ENCODE measurements around the gene PRKD1. TPM values are rescaled to one million over a fixed set of nuclear protein-coding genes. Genes with fewer than 3 reads are reported as not detected.
A peak's percentile ranks its signal among the peaks of the same experiment; 100 is the strongest.

Gene PRKD1
- total RNA-seq, 3 donors from 2014 or later: 0.93 to 10.2 (median 3.1) TPM

- intact Hi-C loops (cut with DNase I, micrococcal nuclease): no loop called here
- ATAC-seq: no peak
- no peaks in the 10 kb centered on the region for H3K36me3 ChIP-seq (ENCODE audit: low read depth)
- H3K9me3 ChIP-seq: no peaks in the 10 kb centered on the region
- no peak for TF ChIP-seq CTCF (IDR thresholded peaks at IDR 0.05)
- no peaks in the 10 kb centered on the region for H3K4me1 ChIP-seq (ENCODE audit: low read depth)
- no peak for DNase-seq
- H3K4me3 ChIP-seq: no peak overlapping the region
These were observed 324.0 kb downstream of the PRKD1 start for GRCh38 chr14:29603696-29604095.

GRCh38 chr14:29601616-29602015, 326.0 kb downstream of the PRKD1 start:
- no peak for TF ChIP-seq CTCF (IDR thresholded peaks at IDR 0.05)
- ATAC-seq: no peak
- Histone ChIP-seq H3K4me3 (no peak overlapping the region), H3K36me3 (ENCODE audit: low read depth) (no peaks in the 10 kb centered on the region), H3K4me1 (ENCODE audit: low read depth) (no peaks in the 10 kb centered on the region), H3K9me3 (no peaks in the 10 kb centered on the region)
- no peak for DNase-seq
- intact Hi-C loops (cut with DNase I, micrococcal nuclease): no loop called here

GRCh38 chr14:29587761-29588470, 339.7 kb downstream of the PRKD1 start:
- no peaks in the 10 kb centered on the region for H3K9me3 ChIP-seq
- no peaks in the 10 kb centered on the region for H3K36me3 ChIP-seq (ENCODE audit: low read depth)
- DNase-seq (no peak), ATAC-seq (no peak)
- TF ChIP-seq CTCF (IDR thresholded peaks at IDR 0.05): no peak
- intact Hi-C loops (cut with DNase I, micrococcal nuclease): no loop called here
- no peaks in the 10 kb centered on the region for H3K4me1 ChIP-seq (ENCODE audit: low read depth)
- H3K4me3 ChIP-seq: no peak overlapping the region

GRCh38 chr14:29587046-29587445, 340.6 kb downstream of the PRKD1 start:
- no peak for TF ChIP-seq CTCF (IDR thresholded peaks at IDR 0.05)
- no peak for DNase-seq
- H3K9me3 ChIP-seq: no peaks in the 10 kb centered on the region
- H3K36me3 ChIP-seq (ENCODE audit: low read depth): no peaks in the 10 kb centered on the region
- no peaks in the 10 kb centered on the region for H3K4me1 ChIP-seq (ENCODE audit: low read depth)
- intact Hi-C loops (cut with DNase I, micrococcal nuclease): no loop called here
- H3K4me3 ChIP-seq: no peak overlapping the region
- no peak for ATAC-seq

- ATAC-seq: peak; percentile 40
- TF ChIP-seq CTCF (IDR thresholded peaks at IDR 0.05): no peak
- H3K9me3 ChIP-seq: no peaks in the 10 kb centered on the region
- no peak overlapping the region for H3K4me3 ChIP-seq
- H3K4me1 ChIP-seq (ENCODE audit: low read depth): no peaks in the 10 kb centered on the region
- peak in 1 of 3 donors; percentile 6 for DNase-seq
- H3K36me3 ChIP-seq (ENCODE audit: low read depth): no peaks in the 10 kb centered on the region
- intact Hi-C loops (cut with DNase I, micrococcal nuclease): no loop called here
These were observed 342.7 kb downstream of the PRKD1 start for GRCh38 chr14:29584992-29585391.

GRCh38 chr14:29580763-29581162, 346.9 kb downstream of the PRKD1 start:
- H3K4me3 ChIP-seq: no peak overlapping the region
- ATAC-seq (no peak), DNase-seq (no peak)
- H3K9me3 ChIP-seq: no peaks in the 10 kb centered on the region
- no peak for TF ChIP-seq CTCF (IDR thresholded peaks at IDR 0.05)
- H3K36me3 ChIP-seq (ENCODE audit: low read depth): no peaks in the 10 kb centered on the region
- H3K4me1 ChIP-seq (ENCODE audit: low read depth): no peaks in the 10 kb centered on the region
- intact Hi-C loops (cut with DNase I, micrococcal nuclease): no loop called here
